22Rv1 (cell line): ENCODE data around the gene ZGLP1.

Experiments
- H3K27ac ChIP-seq: fragments of 450-650 bp; 2 replicates; pipeline ENCODE4 v1.5.1; 2017
- CTCF ChIP-seq: fragments of 450-650 bp; IDR thresholded peaks from 2 replicates; pipeline ENCODE4 v1.5.1; 2017; ENCODE audit warnings: mild to moderate bottlenecking
- ZFX ChIP-seq: fragments of 450-650 bp; IDR thresholded peaks from 2 replicates; pipeline ENCODE4 v1.6.1; 2017; ENCODE audit warnings: antibody characterized with exemption, borderline replicate concordance

The ZGLP1 gene

GRCh38 chr19:10316229-10317044 is 6.8 kb upstream of the ZGLP1 start:
- peak overlapping the region; percentile 80 for H3K27ac ChIP-seq
- TF ChIP-seq CTCF = no peak
- no peak for TF ChIP-seq ZFX

- TF ChIP-seq CTCF = no peak
- TF ChIP-seq ZFX = no peak
- H3K27ac ChIP-seq = peak within 1 kb of the TSS; percentile 80
These were observed 6.0 kb upstream of the ZGLP1 start, which contains the start of gene FDX2 for GRCh38 chr19:10315335-10316214. Gene FDX2, minus strand, starts transcription at chr19:10316015. Its CDS starts 19 bp downstream, at chr19:10315996.

GRCh38 chr19:10306327-10306726 is 3.3 kb downstream of the ZGLP1 start:
- TF ChIP-seq ZFX (no peak), CTCF (no peak)
- no peak overlapping the region for H3K27ac ChIP-seq

- TF ChIP-seq CTCF (no peak), ZFX (no peak)
- no peak overlapping the region for H3K27ac ChIP-seq
These were observed 4.3 kb downstream of the ZGLP1 start for GRCh38 chr19:10305139-10305806.

- TF ChIP-seq CTCF (no peak), ZFX (no peak)
- H3K27ac ChIP-seq = no peak overlapping the region
These were observed 9.8 kb downstream of the ZGLP1 start for GRCh38 chr19:10299545-10300458.

GRCh38 chr19:10295847-10296591 is 13.6 kb downstream of the ZGLP1 start:
- TF ChIP-seq ZFX = no peak
- no peak for TF ChIP-seq CTCF
- no peak overlapping the region for H3K27ac ChIP-seq
